Activated naive CD8-positive, alpha-beta T cell (primary cell): ENCODE data around the gene CIRBP.
A peak's percentile ranks its signal among the peaks of the same experiment; 100 is the strongest.

Source experiments
- H3K27ac Mint-ChIP-seq: one replicate; pipeline ENCODE4 v1.8.0; 2021; ENCODE audit warnings: mixed read lengths
- H3K27me3 Mint-ChIP-seq: one replicate; pipeline ENCODE4 v1.8.0; 2021; ENCODE audit warnings: mixed read lengths
- H3K36me3 Mint-ChIP-seq: one replicate; pipeline ENCODE4 v1.8.0; 2021; ENCODE audit warnings: mixed read lengths
- H3K4me1 Mint-ChIP-seq: one replicate; pipeline ENCODE4 v1.8.0; 2021; ENCODE audit warnings: low read depth, mixed read lengths
- H3K4me3 Mint-ChIP-seq: one replicate; pipeline ENCODE4 v1.8.0; 2021; ENCODE audit warnings: mild to moderate bottlenecking, mixed read lengths
- H3K9me3 Mint-ChIP-seq: one replicate; pipeline ENCODE4 v1.8.0; 2021; ENCODE audit warnings: low read depth, mixed read lengths

The CIRBP gene

DNA sequence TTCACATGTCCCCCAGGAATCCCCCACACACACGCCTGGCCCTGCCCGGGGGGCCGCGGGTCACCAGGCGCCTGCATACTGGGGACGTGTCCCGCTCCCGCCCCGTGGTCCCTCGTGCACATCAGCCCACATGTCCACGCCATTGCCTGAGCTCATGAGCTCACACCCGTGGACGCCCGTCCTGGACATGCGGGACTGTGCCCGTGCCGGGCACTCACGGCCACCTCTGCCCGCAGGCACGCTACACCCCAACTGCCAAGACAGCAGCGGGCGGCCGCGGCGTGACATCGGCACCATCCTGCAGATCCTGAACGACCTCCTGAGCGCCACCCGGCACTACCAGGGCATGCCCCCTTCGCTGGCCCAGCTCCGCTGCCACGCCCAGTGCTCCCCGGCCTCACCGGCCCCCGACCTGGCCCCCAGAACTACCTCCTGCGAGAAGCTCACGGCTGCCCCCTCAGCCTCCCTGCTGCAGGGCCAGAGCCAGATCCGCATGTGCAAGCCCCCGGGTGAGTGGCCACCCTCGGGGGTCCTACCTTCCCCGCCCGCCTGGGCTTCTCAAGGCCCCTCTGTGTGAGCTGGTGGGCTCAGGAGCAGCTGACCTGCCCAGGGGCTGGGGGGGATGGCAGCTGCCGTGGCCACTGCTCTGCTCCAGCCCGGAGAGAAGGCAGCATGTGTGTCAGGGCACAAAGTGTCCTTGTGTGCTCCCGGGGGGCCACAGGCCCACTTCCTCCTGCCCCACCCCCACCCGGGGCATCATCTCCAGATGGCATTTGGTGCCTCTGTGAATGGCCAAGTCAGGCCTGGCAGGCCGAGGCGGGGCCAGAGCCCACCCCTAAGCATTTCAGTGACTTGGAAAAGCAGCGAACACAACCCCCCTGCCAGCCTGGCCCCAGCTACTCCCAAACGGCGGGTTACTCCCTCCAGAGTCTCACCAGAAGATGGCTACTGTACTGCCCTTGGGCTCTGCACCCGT, 13.7 kb upstream of the CIRBP start:
- no peak overlapping the region for H3K4me3 Mint-ChIP-seq
- peaks cover 42% of the 10 kb centered on the region for H3K4me1 Mint-ChIP-seq
- no peaks in the 10 kb centered on the region for H3K27me3 Mint-ChIP-seq
- H3K36me3 Mint-ChIP-seq, result no peaks in the 10 kb centered on the region
- H3K27ac Mint-ChIP-seq, result no peak overlapping the region
- no peaks in the 10 kb centered on the region for H3K9me3 Mint-ChIP-seq

DNA sequence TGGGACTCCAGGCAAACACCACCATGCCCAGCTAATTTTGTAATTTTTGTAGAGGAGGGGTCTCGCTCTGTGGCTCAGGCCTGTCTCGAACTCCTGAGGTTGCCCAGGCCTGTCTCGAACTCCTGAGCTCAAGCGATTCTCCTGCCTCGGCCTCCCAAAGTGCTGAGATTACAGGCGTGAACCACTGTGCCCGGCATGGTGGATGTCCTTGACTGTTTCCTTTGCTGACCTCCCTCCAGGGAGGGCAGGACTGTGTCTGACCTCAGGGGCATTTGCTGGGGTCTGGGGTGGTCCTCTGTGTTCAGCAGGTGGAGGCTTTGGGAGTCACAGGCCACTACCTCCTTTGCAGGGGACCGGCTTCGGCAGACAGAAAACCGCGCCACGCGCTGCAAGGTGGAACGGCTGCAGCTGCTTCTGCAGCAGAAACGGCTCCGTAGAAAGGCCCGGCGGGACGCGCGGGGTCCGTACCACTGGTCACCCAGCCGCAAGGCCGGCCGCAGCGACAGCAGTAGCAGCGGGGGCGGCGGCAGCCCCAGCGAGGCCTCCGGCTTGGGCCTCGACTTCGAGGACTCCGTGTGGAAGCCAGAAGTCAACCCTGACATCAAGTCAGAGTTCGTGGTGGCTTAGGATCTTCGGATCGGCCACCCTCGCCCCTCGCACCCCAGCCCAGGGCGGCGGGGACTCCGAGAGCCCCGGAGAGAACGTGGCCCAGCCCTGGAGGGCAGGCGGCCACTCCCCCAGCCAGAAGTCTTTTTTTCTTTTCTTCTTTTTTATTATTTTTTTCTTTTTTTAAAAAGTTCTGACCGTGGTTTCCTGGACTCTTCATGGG, 12.3 kb upstream of the CIRBP start:
- no peaks in the 10 kb centered on the region for H3K27me3 Mint-ChIP-seq
- no peaks in the 10 kb centered on the region for H3K9me3 Mint-ChIP-seq
- H3K4me3 Mint-ChIP-seq, result no peak overlapping the region
- no peaks in the 10 kb centered on the region for H3K36me3 Mint-ChIP-seq
- peaks cover 44% of the 10 kb centered on the region for H3K4me1 Mint-ChIP-seq
- peak overlapping the region; percentile 41 for H3K27ac Mint-ChIP-seq

DNA sequence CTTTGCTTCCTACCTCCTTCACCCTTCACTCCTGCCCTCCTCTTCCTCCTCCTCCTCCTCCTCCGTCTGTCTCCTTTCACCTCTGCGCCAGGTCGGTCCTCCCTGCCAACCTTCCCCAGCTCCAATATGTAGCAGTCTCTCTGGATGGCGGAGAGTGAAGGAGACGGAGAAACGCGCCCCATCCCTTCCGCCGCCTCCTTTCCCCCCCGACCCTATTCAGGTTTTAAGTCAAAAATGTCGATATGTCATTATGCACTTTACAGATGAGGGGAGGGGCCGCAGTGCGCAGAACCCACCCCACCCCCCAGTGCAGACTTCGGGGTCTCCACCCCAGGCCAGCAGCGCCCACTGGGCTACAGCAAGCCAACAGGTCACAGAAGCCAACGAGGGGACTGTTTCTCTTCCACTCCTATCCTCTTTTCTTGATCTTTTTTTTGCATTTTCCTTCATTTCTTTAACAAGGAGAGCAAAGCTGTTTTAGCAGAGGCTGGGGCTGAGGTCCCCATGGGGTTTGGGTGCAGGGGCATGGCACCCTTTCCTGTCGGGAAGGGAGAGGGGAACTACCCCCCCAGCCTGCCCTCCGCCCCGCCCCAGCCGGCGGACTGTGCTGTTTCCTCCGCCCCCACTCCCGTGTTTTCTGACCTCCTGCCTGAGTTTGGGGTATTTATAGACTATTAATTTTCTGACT, 11.5 kb upstream of the CIRBP start:
- Mint-ChIP-seq H3K9me3 (no peaks in the 10 kb centered on the region), H3K36me3 (no peaks in the 10 kb centered on the region), H3K27me3 (no peaks in the 10 kb centered on the region), H3K4me1 (peaks cover 48% of the 10 kb centered on the region), H3K27ac (no peak overlapping the region), H3K4me3 (peak overlapping the region; percentile 61)

DNA sequence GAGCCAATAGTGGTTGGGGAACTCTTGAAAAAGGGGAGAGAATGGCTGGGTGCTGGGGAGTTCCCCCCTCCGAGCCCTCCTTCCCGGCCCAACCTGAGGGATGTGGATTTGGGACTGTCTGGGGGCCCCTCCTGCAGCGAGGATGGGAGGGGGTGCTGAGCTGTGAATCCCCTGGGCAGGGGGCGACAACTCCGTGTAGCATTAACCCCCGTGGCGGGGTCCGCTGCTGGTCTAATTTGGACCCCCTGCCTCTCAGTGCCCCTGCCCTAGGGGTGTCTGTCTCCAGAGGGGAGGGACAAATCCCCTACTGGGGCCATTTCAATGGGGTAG, 11.0 kb upstream of the CIRBP start:
- Mint-ChIP-seq H3K9me3 (no peaks in the 10 kb centered on the region), H3K4me1 (peaks cover 50% of the 10 kb centered on the region), H3K36me3 (no peaks in the 10 kb centered on the region), H3K4me3 (peak overlapping the region; percentile 61), H3K27ac (peak overlapping the region; percentile 50), H3K27me3 (no peaks in the 10 kb centered on the region)

DNA sequence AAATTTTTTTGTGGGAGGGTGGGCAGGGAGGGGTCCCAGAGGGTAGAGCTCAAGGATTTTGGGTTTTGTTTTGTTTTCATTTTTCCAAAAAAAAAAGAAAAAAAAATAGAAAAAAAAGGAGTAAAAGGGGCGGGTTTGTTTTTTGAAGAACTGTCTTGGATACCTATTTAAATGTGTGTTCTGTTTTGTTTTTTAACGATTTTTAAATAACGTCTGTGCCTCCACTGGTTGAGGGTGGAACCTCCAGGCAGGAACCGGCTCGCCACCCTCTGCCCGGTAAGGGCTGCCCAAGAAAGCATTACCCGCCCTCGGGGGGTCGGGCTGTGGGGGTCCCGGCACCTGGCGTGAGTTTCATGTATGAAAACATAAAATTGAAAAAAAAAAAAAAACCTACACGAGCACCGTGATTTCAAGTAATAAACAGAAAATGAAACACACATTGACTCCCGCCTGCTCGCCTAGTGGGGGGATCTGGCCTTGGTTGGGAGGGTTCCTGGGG, 10.4 kb upstream of the CIRBP start:
- Mint-ChIP-seq H3K4me1 (peaks cover 49% of the 10 kb centered on the region), H3K36me3 (no peaks in the 10 kb centered on the region), H3K27me3 (no peaks in the 10 kb centered on the region), H3K4me3 (peak overlapping the region; percentile 86), H3K27ac (peak overlapping the region; percentile 93), H3K9me3 (no peaks in the 10 kb centered on the region)

DNA sequence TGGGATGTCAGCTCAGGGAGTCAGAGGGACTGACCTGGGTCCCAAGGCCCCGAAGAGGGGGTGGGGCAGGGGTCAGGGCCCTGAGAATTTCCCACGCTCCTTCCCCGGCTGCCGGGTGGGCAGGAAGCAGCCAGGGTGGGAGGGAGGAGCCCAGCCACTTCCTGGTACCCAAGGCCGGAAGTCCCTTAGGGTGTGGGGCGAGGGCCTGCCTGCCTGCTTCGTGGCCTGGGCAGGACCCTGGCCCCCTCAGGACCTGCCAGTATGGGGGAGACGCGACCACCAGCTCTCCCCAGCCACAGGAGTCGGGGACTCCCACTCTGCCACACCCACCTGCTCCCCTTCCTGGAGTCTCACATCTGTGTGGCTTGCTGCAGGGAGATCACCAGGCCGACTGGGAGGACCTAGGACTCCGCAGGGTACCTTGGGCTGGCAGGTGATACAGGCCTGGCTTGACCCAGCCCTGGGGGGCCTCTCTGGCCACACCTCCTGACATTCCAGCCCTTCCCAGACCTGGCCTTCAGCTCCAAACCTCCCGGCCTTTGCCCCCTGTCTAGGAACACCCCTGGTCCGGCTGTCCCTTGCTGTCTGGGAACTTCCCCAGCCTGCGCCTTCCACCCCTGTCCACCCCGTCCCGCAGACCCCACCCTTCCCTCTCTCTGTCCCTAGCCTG, 9.8 kb upstream of the CIRBP start:
- peak overlapping the region; percentile 86 for H3K4me3 Mint-ChIP-seq
- H3K36me3 Mint-ChIP-seq, result no peaks in the 10 kb centered on the region
- no peaks in the 10 kb centered on the region for H3K27me3 Mint-ChIP-seq
- no peaks in the 10 kb centered on the region for H3K9me3 Mint-ChIP-seq
- peak overlapping the region; percentile 93 for H3K27ac Mint-ChIP-seq
- H3K4me1 Mint-ChIP-seq, result peaks cover 49% of the 10 kb centered on the region

DNA sequence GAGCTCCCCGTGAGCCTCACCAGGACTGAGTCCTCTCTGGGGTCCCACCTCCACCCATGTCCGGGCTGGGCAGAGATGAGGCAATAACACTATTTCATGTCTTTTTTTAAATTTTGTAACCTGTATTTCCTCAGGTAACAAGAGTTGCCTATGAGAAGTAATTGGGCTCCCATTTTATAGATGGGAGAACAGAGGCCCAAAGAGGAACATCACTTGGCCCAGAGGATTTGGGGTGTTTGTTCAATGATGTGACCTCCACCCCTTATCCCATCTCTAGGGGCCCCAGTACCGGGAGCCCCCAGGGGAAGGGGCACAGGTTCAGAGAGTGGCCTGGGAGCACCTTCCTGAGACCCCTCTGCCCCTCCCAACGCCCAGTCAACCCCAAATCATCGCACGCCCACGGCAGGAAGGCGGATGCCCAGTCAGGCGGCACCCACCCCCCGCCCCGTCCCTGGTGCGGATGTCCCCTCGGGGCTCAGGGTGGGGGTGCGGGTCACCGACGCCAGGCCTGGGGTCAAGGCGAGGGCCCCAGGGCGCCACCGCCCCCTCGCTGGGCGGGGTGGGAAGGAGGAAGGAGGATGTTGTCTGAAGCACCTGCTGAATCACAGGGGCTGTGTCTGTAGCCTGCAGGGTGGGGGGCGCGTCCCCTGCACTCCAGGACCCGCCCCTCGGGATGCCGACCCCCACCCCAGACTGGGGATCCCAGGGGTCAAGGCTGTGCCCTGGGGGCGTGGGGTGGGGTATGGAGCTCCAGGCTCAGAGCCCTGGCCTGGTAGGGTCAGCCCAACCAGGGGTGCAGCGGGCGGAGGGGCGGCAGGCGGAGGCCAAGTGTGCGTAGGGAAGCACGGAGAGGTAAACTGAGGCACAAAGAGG, 9.0 kb upstream of the CIRBP start:
- Mint-ChIP-seq H3K4me1 (peaks cover 44% of the 10 kb centered on the region), H3K27me3 (no peaks in the 10 kb centered on the region), H3K4me3 (peak overlapping the region; percentile 86), H3K9me3 (no peaks in the 10 kb centered on the region), H3K27ac (peak overlapping the region; percentile 93), H3K36me3 (no peaks in the 10 kb centered on the region)

DNA sequence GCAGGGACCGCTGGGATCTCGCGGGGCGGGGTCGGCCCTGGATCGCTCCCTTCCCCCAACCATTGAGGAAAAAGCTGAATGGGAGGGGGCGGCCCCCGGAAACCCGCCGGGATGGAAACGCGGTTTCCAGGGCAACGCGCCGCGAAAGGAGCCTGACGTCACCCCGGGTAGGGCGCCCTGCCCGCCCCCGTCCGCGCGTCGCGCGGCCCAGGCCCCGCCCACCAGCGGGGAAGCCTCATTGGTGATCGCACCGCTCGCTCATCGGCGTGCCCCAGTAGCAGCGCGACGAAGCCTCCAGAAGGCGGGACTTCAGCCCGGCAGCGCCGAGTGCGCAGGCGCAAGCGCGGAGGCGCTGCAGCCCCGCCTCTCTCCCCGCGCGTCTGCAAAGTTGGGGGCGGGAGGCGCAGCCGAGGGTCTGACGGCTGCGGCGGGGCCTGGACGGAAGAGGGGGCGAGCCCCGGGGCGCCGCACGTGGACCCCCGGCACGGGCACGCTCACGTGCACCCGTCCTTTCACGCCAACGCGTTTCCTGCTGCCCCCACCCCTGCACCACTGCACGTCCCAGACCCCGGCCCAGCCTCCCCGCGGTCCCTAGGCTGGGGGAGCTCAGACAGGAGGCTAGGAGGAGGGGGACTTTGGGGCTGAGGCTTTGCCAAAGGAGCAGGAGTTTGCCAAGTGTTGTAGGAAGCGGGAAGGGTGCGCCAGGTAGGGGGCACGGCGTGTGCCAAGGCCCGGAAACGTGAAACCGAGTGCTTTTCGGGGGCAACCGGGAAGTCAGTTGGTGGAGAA, 8.2 kb upstream of the CIRBP start:
- peak overlapping the region; percentile 91 for H3K27ac Mint-ChIP-seq
- H3K36me3 Mint-ChIP-seq, result no peaks in the 10 kb centered on the region
- no peaks in the 10 kb centered on the region for H3K9me3 Mint-ChIP-seq
- H3K4me1 Mint-ChIP-seq, result peaks cover 49% of the 10 kb centered on the region
- H3K4me3 Mint-ChIP-seq, result peak overlapping the region; percentile 94
- H3K27me3 Mint-ChIP-seq, result no peaks in the 10 kb centered on the region

DNA sequence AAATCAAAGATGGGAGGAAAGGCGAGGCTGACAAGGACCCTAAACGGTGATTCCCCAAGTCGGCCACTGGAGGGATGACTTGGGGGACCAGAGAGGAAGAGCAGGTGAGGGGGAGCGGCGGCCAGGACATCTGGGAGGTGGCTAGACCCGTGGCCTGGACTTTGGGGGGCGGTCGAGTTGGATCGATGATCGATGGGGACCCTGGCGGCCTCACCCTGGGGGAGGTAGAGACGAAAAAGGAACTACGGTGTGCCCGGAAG, 7.7 kb upstream of the CIRBP start:
- no peaks in the 10 kb centered on the region for H3K27me3 Mint-ChIP-seq
- peaks cover 48% of the 10 kb centered on the region for H3K4me1 Mint-ChIP-seq
- no peaks in the 10 kb centered on the region for H3K9me3 Mint-ChIP-seq
- peak overlapping the region; percentile 94 for H3K4me3 Mint-ChIP-seq
- no peaks in the 10 kb centered on the region for H3K36me3 Mint-ChIP-seq
- H3K27ac Mint-ChIP-seq, result peak overlapping the region; percentile 91

DNA sequence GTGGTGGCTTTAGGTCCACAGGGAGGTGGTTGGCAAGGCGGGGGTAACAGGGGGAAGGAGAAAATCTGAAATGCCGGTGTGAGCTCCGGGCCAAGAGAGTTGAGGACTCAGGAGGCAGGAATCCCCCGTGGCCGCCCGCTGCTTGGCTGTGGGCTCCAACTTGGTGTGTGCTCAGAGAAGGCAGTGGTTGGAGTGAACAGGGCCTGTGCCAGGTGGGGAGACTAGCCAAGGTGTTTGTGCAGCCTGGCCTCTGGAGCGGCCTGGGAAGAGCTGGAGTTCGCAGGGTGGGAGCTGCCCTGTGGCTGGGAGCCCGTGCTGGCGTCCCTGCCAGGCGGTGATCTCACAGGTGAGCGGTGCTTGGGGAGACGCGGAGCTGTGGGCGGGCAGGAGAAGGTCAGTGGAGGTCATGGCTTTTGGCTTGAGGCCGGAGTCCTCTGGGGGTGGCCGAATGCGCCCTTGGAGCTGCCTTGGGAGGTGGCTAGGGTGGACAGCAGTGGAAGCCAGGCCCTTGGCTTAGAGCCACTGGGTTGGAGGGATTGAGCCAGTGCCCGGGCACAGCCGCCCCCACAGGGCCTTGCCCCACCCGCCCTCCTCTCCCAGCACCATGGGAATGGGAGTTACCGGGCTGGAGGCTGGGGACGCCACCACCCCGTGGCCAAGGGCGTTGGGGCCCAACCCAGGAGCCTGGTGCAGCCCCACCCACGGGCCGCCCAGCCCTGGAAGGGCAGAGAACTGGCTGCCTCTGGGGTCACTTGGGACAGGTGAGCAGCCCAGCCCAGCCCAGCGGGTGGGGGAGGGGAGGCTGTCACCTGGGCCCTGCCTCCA, 7.1 kb upstream of the CIRBP start:
- H3K36me3 Mint-ChIP-seq, result no peaks in the 10 kb centered on the region
- no peaks in the 10 kb centered on the region for H3K27me3 Mint-ChIP-seq
- H3K4me3 Mint-ChIP-seq, result peak overlapping the region; percentile 94
- H3K4me1 Mint-ChIP-seq, result peaks cover 48% of the 10 kb centered on the region
- peak overlapping the region; percentile 91 for H3K27ac Mint-ChIP-seq
- H3K9me3 Mint-ChIP-seq, result no peaks in the 10 kb centered on the region

DNA sequence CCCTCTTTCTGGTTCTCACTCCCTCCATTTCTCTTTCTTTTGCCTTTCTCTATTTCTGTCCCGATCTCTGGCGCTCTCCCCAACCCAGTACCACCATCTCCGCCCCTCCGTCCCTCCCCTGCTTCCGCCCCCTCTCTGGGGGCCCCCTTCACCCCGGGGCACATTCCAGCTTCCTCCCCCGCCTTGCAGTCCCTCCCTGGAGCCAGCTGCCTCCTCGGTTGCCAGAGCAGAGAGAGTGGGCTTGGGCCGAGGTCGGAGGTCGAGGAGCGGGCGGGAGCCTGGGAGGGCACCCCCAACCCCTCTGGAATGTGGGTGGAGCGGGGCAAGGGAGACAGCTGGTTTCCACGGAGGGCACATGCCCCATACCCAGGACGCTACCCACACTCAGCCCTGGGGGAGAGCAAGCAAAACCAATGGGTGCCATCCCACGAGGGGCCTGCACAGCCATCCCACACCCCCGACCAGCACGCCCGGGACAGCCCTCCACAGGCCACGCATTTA, 6.5 kb upstream of the CIRBP start:
- no peaks in the 10 kb centered on the region for H3K36me3 Mint-ChIP-seq
- H3K27ac Mint-ChIP-seq, result no peak overlapping the region
- peak overlapping the region; percentile 73 for H3K4me3 Mint-ChIP-seq
- no peaks in the 10 kb centered on the region for H3K27me3 Mint-ChIP-seq
- peaks cover 50% of the 10 kb centered on the region for H3K4me1 Mint-ChIP-seq
- no peaks in the 10 kb centered on the region for H3K9me3 Mint-ChIP-seq

DNA sequence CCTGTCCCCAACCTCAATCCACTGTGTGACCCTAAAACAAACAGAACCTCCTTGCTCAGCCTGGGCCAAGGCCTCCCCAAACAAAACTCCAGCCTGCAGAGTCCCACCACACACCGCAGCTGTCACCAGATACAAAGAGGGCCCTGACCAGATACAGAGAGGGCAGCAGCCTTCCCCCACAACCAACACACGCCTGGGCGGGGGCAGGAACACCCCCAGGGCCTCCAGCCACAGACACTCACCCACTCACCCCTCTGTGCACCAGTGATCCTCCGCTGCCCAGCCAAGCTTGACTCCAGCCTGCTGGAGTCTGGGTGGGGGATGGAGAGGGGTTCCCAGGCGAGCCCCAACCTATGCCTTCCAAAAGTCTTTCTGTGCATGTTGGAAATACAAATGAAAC, 5.9 kb upstream of the CIRBP start:
- peaks cover 47% of the 10 kb centered on the region for H3K4me1 Mint-ChIP-seq
- H3K27me3 Mint-ChIP-seq, result no peaks in the 10 kb centered on the region
- peak overlapping the region; percentile 73 for H3K4me3 Mint-ChIP-seq
- H3K9me3 Mint-ChIP-seq, result no peaks in the 10 kb centered on the region
- H3K36me3 Mint-ChIP-seq, result no peaks in the 10 kb centered on the region
- H3K27ac Mint-ChIP-seq, result peak overlapping the region; percentile 22
